HG02678 (cell line): ENCODE measurements around the gene SVOPL.
A peak's percentile ranks its signal among the peaks of the same experiment; 100 is the strongest.
"Not testable (repeated sequence)": the region's sequence is repeated elsewhere in the genome, so short reads cannot be mapped to it uniquely, and the experiment has no call there.

ENCODE experiments used
- ATAC-seq: cut with Tn5 transposase; IDR thresholded peaks from one replicate; pipeline ENCODE4 v1.9.1; 2021; ENCODE audit warnings: mild to moderate bottlenecking, moderate library complexity; ENCODE audit not compliant: unreplicated experiment

Gene SVOPL, protein sequence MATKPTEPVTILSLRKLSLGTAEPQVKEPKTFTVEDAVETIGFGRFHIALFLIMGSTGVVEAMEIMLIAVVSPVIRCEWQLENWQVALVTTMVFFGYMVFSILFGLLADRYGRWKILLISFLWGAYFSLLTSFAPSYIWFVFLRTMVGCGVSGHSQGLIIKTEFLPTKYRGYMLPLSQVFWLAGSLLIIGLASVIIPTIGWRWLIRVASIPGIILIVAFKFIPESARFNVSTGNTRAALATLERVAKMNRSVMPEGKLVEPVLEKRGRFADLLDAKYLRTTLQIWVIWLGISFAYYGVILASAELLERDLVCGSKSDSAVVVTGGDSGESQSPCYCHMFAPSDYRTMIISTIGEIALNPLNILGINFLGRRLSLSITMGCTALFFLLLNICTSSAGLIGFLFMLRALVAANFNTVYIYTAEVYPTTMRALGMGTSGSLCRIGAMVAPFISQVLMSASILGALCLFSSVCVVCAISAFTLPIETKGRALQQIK

DNA sequence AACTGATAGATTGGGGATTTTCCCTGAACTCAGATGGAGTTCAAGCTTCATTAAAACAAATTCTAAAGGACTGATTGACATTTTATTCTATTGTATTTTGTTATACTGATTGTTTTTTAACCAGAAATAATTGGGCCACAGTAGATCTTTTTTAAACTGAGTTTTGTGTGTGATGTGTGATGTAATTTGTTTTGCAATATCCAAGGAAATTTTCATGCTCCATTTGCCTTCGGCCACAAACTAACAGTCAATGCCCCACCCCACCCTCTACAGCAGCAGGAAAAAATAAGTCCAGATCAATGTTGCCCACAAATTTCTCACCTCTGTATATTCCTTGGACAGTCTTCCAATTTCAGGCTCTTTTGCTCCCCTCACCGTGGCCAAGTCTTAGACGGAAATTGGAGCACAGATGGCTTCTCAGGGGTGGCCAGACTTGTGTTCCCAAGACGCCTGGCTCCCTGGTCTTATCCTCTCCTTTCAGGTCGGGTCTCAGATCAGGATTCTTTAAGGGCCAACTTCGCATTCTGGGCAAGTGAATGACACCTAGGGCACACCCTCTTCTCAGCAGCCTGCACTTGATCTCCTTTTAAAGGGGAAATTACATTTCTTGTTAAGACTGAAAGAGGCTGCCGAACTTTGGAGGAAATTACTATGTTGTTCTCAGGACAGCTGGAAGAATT, at the start of gene SVOPL:
TSS of gene SVOPL (minus strand) at position 506 of the 680 bp plus-strand sequence. CDS start 22,317 bp downstream, outside the sequence.
- no peak for ATAC-seq

DNA sequence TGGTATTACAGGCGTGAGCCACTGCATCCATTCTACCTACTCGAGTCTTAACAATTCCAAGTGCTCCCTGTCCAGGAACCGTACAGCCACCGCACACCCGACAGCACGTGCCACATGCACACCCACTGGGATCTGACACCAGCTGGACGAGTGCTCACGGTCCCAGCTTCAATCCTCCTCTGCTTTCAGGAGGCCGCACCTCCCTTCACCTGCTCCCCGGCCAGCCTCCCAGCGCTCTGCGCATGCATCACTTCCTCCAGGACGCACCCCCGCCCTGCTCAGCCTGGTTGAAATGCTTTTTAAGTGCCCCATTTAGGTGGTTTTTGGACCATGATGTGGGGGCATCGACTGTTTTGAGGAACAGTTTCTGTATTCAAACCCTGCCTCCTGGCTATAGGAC, 49.3 kb upstream of the SVOPL start:
- ATAC-seq: no peak

GRCh38 chr7:138749960-138750359, 48.8 kb upstream of the SVOPL start:
- no peak for ATAC-seq

DNA sequence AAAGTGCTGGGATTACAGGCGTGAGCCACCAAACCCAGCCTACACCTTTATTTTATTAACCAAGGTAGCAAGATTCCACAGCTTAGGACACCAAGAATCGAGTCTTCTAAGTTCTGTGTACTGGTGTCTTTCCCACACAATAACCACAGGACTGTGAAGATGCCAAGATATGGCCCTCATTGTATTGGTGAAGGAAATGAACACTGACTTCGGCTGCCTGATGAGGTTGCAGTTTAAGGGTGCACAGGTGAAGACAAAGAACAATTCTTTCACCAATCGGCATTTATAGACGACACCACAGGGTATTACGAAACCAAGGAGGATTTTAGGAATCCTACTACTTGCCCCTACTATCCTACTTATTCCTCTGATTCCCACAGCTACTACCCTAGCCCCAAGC, 47.5 kb upstream of the SVOPL start:
- no peak for ATAC-seq

- ATAC-seq: no peak
These were observed 44.9 kb upstream of the SVOPL start for GRCh38 chr7:138746073-138746472.

- ATAC-seq: no peak
These were observed 44.0 kb upstream of the SVOPL start for GRCh38 chr7:138745189-138745588.

GRCh38 chr7:138741453-138741735, 40.2 kb upstream of the SVOPL start:
- no peak for ATAC-seq

DNA sequence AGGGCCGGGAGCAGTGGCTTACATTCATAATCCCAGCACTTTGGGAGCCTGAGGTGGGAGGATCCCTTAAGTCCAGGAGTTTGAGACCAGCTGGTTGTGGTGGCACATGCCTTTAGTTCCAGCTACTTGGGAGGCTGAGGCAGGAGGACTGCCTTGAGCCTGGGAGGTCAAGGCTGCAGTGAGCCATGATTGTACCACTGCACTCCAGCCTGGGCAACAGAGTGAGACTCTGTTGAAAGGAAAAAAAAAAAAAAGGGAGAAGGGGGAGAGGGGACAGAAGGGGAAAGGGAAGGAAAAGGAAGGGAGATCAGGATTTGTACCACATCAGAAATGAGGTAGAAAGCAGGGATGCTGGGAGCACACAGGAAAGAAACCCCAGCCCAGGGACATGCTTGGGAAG, 38.7 kb upstream of the SVOPL start:
- no peak for ATAC-seq

- peak; percentile 90 for ATAC-seq
These were observed 37.6 kb upstream of the SVOPL start for GRCh38 chr7:138738551-138739335.

- no peak for ATAC-seq
These were observed 37.0 kb upstream of the SVOPL start for GRCh38 chr7:138738114-138738513.

DNA sequence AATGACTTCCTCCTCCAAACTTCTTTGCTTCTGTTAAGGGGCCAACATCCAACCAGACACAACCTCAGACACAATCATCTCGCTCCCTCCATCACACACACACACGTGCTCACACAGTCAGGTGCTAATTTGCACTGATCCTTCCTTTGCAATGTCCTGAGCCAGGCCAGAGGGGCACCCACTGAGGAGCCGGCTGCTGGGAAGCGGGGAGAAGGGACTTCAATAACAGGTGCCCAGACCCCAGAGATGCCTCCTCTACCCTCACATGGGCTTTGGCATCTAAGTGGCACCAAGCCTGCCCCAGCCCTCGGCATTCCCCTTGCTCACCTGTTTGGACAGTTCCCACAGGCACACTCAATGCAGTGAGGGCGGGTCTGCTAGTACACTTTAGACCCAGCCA, 34.2 kb upstream of the SVOPL start:
- no peak for ATAC-seq

GRCh38 chr7:138731733-138732132, 30.6 kb upstream of the SVOPL start:
- ATAC-seq: not testable (repeated sequence)

DNA sequence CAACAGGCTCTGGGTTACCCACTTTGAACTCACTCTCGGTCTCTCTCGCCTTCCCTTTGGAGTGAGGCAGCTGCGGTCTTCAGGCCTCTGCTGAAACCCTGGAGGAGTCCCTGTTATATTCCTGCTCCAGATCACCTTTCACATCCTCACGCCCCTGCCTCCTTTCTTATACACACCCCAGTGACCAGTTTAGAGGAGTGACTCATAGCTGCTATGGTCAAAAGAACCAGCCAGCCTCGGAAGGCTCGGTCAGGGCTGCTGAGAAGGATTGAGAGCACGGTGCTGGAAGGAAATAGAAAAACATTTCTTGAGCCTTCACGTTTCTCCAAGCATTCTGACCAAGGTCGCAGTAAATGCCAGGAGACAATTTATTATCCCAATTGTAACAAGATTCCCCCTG, 28.3 kb upstream of the SVOPL start:
- no peak for ATAC-seq

DNA sequence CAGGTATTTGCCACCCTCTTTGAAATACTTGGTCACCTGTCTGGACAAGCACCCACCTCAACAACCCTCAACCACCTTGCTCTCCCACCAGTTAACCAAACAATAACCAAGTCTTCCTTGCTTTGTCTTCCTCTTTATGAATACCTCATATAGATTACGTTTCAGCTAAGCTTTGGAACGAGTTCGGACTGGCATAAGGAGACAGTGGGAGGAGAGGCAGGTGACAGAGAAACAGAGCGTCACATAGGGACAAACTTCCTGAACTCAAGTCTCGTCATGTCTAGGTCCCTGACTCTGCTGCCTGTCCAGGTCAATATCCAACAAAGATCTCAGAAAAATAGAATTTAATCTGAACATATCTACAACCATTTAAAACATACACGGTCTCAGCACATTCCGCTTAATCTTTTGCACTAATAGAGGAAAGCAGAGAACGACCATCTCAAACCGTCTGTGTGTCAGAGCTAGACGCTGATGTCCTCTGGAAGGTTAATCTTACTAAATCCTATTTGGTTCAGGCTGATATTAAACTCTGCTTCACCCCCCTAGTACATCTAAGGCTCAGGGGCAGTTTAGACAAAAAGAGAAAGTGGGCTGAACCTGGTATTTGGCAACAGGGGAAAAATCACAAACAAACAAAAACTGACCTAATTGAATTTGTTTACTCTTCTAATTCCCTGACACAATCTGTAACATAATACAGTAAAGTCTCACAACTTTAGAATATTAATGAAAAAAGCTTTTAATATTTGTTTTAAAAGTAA, 26.4 kb upstream of the SVOPL start:
- ATAC-seq: no peak

DNA sequence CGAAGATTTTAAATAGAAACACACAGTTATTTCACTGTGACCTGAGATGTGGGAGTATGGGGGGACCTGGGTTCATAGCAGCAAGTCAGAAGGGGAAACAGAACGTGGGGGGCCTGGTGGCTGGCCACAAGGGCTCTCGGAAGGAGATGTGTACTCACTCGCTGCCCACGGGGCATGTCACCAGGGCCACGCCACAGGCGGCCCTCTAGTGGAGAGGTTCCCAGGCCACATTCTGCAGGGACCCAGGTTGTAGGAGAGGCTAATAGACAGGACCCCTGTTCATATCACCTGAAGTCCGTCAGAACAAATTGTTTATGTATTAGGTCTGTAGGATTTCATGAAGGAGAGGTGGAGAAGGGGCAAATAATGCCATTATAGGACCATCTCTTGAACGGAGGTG, 25.1 kb upstream of the SVOPL start:
- no peak for ATAC-seq

DNA sequence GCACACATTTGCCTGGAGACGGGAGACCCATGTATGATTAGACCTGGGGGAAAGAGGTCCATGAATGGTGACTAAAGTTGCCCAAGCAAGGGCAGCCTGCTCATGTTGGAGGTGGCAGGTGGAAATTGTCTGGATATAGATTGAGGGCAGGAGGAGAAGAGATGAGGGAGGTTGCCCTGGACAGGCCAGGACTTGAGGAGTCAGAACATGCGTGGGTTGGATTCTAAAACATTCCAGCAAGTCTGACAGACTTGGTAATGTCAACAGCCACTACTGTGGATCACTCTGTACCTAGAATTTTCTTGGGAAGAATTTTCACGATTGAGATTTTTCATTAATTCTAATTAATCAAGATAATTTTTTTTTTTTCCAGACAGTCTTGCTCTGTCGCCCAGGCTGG, 19.1 kb upstream of the SVOPL start:
- no peak for ATAC-seq

DNA sequence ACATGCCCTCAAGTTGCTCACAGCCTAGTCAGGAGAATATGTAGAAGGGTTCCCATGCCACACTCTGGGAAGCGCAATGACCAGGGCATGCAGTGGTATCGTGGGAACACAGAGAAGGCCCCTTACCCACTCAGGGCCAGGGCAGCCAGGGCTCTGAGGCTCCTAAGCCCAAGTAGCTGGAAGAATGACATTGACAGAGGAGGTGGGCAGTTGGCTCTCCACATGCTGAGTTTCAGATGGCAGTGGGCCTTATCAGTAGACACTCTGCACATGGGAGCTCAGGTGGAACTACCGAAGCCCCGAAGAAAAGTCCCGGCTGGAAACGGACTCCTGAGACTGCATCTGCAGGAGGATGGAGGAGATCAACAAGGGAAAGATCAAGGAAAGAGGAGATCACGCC, 15.7 kb upstream of the SVOPL start:
- no peak for ATAC-seq

DNA sequence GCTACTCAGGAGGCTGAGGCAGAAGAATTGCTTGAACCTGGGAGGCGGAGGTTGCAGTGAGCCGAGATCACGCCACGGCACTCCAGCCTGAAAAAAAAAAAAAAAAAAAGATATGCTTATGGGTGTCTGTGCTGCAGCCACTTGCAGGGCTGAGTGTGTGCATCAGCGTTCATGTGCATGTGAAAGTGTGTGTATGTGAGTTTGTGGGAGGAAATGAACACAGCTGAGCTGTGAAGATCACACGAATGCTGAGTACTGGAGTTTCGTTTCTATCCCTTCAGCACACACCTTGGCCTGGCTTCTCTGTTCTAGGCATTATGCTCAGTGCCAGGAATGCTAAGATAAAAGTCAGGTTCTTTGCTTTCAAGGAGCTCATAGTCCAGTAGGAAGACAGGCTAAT, 12.0 kb upstream of the SVOPL start:
- ATAC-seq: no peak

DNA sequence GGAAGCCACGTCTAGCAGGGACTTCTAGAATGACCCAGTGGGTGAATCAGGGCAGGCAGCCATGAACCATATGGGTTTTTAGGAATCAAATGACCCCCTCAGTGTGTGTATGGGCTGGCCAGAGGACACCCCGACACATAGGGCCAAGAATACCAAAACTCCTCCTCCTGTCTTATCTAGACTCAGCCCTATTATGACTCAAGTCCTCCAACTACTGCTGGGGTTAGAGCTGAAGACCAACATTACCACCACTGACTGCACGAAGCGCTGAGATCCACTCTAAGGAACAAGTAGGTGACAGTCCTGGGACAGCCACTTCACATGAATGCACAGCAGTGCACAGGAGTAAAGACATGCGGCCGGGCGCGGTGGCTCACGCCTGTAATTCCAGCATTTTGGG, 11.5 kb upstream of the SVOPL start:
- ATAC-seq: no peak

DNA sequence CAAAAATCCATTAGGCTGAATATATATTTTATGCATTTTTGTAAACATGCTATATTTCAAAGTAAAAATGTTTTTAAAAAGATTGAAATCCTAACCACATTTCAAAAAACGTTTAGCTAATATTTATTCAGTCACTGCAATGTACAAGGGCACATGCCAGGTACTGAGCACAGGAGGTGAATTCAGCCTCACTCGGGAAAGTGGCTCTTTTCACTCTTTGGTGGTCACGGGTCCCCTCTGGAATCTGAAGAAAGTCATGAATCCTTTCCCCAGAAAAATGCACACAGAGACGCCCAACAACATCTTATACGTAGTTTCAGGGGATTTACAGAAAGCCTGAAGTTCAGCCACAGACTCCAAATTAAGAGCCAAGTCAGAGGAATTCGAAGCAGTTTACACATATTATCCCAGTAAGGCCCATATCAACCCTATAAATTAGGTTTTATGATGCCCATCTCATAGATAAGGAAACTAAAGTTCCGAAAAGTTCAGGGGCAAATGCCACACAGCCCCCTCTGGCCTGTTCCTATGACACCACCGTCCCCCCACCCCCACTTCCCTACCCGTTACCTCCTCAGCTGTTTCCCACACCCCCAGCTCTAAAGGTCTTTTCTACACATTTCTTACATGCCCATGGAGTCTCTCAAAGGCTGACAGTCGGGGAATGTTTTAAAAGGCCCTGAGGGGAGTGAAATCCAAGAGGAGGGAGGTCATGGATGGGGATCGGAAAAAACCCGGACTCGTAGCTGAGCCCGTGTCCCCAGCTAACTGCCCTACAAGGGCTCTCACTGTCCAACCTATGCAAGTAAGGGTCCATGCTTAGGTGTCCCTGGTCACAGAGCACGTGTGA, 9.6 kb upstream of the SVOPL start:
- ATAC-seq: no peak
